ENCODE measurements around the gene CABP1. TPM values are rescaled to one million over a fixed set of nuclear protein-coding genes. Genes with fewer than 3 reads are reported as not detected.

Gene CABP1
- total and polyA plus RNA-seq, 9 donors, result 1.2 to 2.7 (median 2.3) TPM

DNA sequence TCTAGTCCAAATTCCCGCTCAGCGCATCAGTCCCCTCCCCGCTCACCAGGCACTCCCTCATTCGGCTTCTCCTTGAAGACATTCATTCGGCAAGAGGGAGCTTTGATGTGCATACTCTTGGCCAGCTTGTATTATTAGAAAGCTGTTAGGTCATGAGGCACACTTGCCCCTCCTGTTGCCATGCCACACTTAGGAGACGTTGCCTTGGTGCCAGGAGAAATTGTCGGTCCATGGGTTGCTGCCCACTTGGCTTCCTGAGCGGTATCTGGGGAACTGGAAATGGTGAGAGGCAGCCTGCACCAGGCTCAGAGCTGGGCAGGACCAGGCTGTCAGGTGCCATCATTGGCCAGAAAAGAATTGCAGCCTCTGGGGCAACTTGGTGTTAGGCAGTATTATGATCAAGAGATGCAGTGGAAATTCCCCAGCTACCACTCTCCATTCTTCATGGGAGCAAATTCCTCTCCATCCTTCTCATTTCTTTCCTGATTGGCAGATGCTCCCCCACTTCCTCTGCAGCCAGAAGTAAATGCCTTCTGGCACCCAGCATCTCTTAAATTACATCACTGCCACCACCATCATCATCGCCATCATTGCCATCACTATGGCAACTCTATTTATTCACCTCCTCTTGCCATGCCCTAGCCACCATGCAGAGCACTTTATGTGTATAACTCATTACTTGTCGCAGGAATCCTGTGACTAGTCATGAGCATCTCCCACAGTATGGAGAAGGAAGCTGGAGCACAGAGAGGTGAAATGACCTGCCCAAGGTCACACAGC is 12.4 kb downstream of the CABP1 start:
- Histone ChIP-seq H3K27ac (ENCODE audit: low read length) (no peak overlapping the region), H3K4me1 (ENCODE audit: control insufficient read depth, insufficient read depth, low read length) (peaks cover 27% of the 10 kb centered on the region), H3K36me3 (ENCODE audit: control insufficient read depth, insufficient read depth, low read length) (no peaks in the 10 kb centered on the region), H3K27me3 (ENCODE audit: control insufficient read depth, insufficient read depth, low read length) (peaks cover 21% of the 10 kb centered on the region), H3K4me3 (ENCODE audit: low read length) (no peak overlapping the region), H3K9me3 (replicated peaks; ENCODE audit: control insufficient read depth, low read depth, low read length) (no peaks in the 10 kb centered on the region)
- 71% methylated on average over 8 of the region's 10 CpGs for WGBS (ENCODE audit: insufficient coverage)
- no peak for DNase-seq

DNA sequence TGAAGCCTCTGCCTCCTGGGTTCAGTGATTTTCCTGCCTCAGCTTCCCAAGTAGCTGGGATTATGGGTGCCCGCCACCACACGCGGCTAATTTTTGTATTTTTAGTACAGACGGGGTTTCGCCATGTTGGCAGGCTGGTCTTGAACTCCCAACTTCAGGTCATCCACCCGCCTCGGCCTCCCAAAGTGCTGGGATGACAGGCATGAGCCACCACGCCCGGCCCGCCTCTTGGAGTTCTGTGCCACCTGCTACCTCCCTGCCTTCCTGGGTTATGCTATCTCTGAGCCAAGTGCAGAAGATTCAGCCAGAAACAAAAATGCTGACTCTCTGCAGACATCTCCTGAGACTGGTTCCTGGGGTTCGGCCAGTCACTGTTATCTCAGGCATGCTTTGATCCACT is 13.2 kb downstream of the CABP1 start:
- Histone ChIP-seq H3K27me3 (ENCODE audit: control insufficient read depth, insufficient read depth, low read length) (peaks cover 19% of the 10 kb centered on the region), H3K36me3 (ENCODE audit: control insufficient read depth, insufficient read depth, low read length) (no peaks in the 10 kb centered on the region), H3K9me3 (replicated peaks; ENCODE audit: control insufficient read depth, low read depth, low read length) (no peaks in the 10 kb centered on the region), H3K4me3 (ENCODE audit: low read length) (no peak overlapping the region), H3K27ac (ENCODE audit: low read length) (no peak overlapping the region), H3K4me1 (ENCODE audit: control insufficient read depth, insufficient read depth, low read length) (peaks cover 25% of the 10 kb centered on the region)
- WGBS (ENCODE audit: insufficient coverage), result 86% methylated on average over 8 of the region's 11 CpGs
- no peak for DNase-seq

DNA sequence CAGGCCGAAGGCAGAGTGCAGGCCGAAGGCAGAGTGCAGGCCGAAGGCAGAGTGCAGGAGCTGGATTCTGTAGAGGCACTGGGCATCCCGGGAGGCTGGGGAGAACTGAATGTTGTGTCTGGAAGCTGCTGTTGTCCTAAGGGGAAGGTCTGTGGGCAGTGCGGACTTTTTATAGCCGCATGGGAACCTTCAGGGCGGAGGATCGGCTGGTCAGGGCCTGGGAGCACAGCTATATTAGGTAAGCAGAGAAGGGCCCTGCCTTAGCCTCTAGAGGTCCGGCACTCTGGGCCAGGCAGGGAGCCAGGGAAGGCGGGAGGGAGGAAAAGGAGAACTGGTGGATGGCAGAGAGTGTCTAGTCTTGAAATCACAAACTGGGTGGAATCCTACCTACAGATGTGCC is 14.2 kb downstream of the CABP1 start:
- 62% methylated on average over 9 of the region's 10 CpGs for WGBS (ENCODE audit: insufficient coverage)
- peaks cover 15% of the 10 kb centered on the region for H3K27me3 ChIP-seq (ENCODE audit: control insufficient read depth, insufficient read depth, low read length)
- DNase-seq, result no peak
- H3K9me3 ChIP-seq (replicated peaks; ENCODE audit: control insufficient read depth, low read depth, low read length), result no peaks in the 10 kb centered on the region
- no peak overlapping the region for H3K27ac ChIP-seq (ENCODE audit: low read length)
- peaks cover 15% of the 10 kb centered on the region for H3K4me1 ChIP-seq (ENCODE audit: control insufficient read depth, insufficient read depth, low read length)
- no peak overlapping the region for H3K4me3 ChIP-seq (ENCODE audit: low read length)
- no peaks in the 10 kb centered on the region for H3K36me3 ChIP-seq (ENCODE audit: control insufficient read depth, insufficient read depth, low read length)

DNA sequence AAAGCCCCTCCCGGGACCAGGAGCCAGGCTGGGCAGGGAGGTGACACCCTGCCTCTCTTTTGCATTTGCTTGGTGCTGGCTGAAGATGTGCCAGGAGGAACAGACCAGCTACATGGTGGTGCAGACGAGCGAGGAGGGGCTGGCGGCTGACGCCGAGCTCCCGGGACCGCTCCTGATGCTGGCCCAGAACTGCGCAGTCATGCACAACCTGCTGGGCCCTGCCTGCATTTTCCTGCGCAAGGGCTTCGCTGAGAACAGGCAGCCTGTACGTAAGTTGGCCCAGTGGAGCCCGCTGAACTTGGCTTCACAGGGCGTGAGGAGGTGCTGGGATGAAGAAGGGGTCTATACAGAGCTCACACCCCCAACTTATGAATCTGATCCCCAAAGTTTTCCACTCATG is 15.6 kb downstream of the CABP1 start:
- Histone ChIP-seq H3K4me1 (ENCODE audit: control insufficient read depth, insufficient read depth, low read length) (peaks cover 9% of the 10 kb centered on the region), H3K27ac (ENCODE audit: low read length) (no peak overlapping the region), H3K9me3 (replicated peaks; ENCODE audit: control insufficient read depth, low read depth, low read length) (no peaks in the 10 kb centered on the region), H3K27me3 (ENCODE audit: control insufficient read depth, insufficient read depth, low read length) (peaks cover 5% of the 10 kb centered on the region), H3K4me3 (ENCODE audit: low read length) (no peak overlapping the region), H3K36me3 (ENCODE audit: control insufficient read depth, insufficient read depth, low read length) (no peaks in the 10 kb centered on the region)
- 92% methylated on average over 11 of the region's 14 CpGs for WGBS (ENCODE audit: insufficient coverage)
- DNase-seq, result no peak

DNA sequence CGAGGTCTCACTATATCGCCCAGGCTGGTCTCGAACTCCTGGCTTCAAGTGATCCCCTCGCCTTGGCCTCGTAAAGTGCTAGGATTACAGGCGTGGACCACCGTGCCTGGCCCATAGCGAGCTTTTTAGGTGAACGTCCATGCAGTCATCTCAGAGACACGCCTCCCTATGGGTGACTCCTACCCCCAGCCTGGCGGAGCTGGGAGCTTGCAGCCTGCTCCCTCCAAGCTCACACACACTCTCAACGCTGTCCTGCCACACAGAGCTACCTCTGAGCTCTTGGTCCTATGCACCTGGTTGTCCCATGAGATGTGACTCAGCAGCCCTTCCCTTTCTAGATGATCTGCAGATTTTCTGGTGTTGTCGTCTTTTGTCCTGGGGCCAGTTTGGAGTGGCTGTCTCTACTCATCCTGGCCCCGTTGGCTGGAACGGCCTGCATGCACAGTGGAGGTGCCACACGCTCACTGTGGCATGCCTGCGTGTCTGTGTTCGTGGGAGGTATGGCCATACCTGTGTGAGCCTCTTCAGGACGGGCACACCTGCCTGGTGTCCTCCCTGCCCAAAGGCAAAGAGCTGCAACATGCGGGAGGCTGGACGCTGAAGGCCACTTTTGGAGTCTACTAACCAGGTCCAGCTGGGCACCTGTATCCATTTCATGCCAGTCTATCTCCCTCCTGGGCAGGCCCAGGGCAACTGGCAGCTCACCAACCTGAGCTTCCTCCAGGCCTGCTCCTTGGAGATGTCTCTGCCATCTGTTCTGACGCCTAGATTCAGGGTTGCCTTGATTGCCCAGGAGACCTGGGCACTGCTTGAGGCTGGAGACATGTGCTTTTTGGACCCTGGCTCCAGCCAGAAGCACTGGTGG is 18.1 kb downstream of the CABP1 start:
- no peak for DNase-seq
- Histone ChIP-seq H3K9me3 (replicated peaks; ENCODE audit: control insufficient read depth, low read depth, low read length) (no peaks in the 10 kb centered on the region), H3K36me3 (ENCODE audit: control insufficient read depth, insufficient read depth, low read length) (no peaks in the 10 kb centered on the region), H3K4me3 (ENCODE audit: low read length) (no peak overlapping the region), H3K27me3 (ENCODE audit: control insufficient read depth, insufficient read depth, low read length) (no peaks in the 10 kb centered on the region), H3K4me1 (ENCODE audit: control insufficient read depth, insufficient read depth, low read length) (peaks cover 9% of the 10 kb centered on the region), H3K27ac (ENCODE audit: low read length) (no peak overlapping the region)
- WGBS (ENCODE audit: insufficient coverage), result 82% methylated on average over 22 of the region's 22 CpGs

DNA sequence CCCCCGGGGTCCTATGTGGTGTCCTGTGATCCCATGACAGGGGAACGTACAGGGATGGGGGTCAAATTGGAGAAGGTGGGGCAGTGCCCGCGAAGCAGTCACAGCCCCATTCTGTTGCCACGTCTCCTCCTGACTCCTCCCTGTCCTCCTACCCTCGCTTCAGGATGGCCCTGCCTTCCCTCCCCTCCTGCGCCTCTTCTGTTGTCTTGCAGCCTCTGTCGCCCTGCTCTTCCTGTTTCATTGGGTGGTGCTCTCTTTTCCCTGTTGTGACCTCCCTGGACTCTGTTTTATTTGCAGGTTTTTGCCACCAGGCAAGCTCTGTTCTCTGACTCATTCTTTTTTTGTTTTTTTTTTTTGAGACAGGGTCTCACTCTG is 18.7 kb downstream of the CABP1 start:
- no peak overlapping the region for H3K27ac ChIP-seq (ENCODE audit: low read length)

DNA sequence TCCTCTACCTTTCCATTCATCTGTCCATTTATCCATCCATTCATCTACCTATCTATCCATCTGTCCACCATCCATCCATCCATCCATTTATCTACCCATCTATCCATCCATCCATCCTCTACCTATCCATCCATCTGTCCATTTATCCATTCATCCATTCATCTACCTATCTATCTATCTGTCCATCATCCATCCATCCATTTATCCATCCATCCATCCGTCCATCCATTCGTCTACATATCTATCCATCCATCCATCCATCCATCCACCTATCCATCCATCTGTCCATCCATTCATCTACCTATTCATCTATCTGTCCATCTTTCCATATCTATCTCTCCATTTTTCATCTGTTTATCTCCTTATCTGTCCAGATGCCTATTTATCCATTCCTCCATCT is 21.0 kb downstream of the CABP1 start:
- Histone ChIP-seq H3K36me3 (ENCODE audit: control insufficient read depth, insufficient read depth, low read length) (no peaks in the 10 kb centered on the region), H3K27me3 (ENCODE audit: control insufficient read depth, insufficient read depth, low read length) (no peaks in the 10 kb centered on the region), H3K4me3 (ENCODE audit: low read length) (no peak overlapping the region), H3K4me1 (ENCODE audit: control insufficient read depth, insufficient read depth, low read length) (no peaks in the 10 kb centered on the region), H3K27ac (ENCODE audit: low read length) (no peak overlapping the region), H3K9me3 (replicated peaks; ENCODE audit: control insufficient read depth, low read depth, low read length) (no peaks in the 10 kb centered on the region)
- WGBS (ENCODE audit: insufficient coverage), result 40% methylated on average over 2 of the region's 2 CpGs
- no peak for DNase-seq

More for the DNA sequence above, 18.7 kb downstream of the CABP1 start:
- no peak overlapping the region for H3K4me3 ChIP-seq (ENCODE audit: low read length)
- H3K4me1 ChIP-seq (ENCODE audit: control insufficient read depth, insufficient read depth, low read length), result peaks cover 6% of the 10 kb centered on the region
- H3K9me3 ChIP-seq (replicated peaks; ENCODE audit: control insufficient read depth, low read depth, low read length), result no peaks in the 10 kb centered on the region
- no peaks in the 10 kb centered on the region for H3K27me3 ChIP-seq (ENCODE audit: control insufficient read depth, insufficient read depth, low read length)
- no peak for DNase-seq
- 54% methylated on average over 4 of the region's 8 CpGs for WGBS (ENCODE audit: insufficient coverage)
- H3K36me3 ChIP-seq (ENCODE audit: control insufficient read depth, insufficient read depth, low read length), result no peaks in the 10 kb centered on the region

DNA sequence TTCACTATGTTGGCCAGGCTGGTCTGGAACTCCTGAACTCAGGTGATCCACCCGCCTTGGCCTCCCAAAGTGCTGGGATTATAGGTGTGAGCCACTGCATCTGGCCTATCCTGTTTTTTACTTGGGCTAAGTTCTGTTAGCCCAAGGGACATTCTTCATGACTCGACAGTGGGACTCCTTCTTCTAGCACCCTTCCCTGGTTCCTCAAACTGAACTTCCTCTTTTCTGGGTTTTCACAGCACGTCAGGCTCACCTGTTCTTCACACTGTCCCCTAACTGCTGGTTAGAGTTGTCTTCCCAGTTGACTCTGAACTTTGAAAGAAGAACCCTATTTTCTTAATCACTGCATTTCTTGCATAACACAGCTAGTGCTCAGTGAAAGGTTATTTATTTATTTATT is 22.5 kb downstream of the CABP1 start:
- H3K27me3 ChIP-seq (ENCODE audit: control insufficient read depth, insufficient read depth, low read length), result no peaks in the 10 kb centered on the region
- H3K36me3 ChIP-seq (ENCODE audit: control insufficient read depth, insufficient read depth, low read length), result no peaks in the 10 kb centered on the region
- DNase-seq, result no peak
- 90% methylated on average over 1 of the region's 3 CpGs for WGBS (ENCODE audit: insufficient coverage)
- H3K4me1 ChIP-seq (ENCODE audit: control insufficient read depth, insufficient read depth, low read length), result no peaks in the 10 kb centered on the region
- H3K27ac ChIP-seq (ENCODE audit: low read length), result no peak overlapping the region
- no peak overlapping the region for H3K4me3 ChIP-seq (ENCODE audit: low read length)
- H3K9me3 ChIP-seq (replicated peaks; ENCODE audit: control insufficient read depth, low read depth, low read length), result no peaks in the 10 kb centered on the region

DNA sequence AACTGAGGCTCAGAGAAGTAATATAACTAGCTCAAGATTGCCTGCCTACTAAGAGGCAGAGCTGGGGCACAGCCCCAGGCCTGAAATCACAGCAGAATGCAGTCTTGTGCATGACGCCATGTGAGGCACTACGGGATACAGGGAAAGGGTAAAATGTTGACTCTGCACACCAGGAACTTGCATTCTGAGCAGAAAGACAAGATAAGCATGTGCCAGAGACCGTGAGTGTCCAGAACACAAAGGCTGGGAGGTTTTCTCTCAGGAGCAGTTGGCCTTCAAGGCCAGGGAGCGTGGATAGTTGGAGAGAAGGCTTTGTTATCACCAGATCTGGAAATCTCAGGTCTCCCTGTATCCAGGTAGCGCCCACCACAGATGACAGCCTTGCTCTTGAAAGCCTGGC is 23.3 kb downstream of the CABP1 start:
- 80% methylated on average over 4 of the region's 5 CpGs for WGBS (ENCODE audit: insufficient coverage)
- no peak overlapping the region for H3K27ac ChIP-seq (ENCODE audit: low read length)
- H3K27me3 ChIP-seq (ENCODE audit: control insufficient read depth, insufficient read depth, low read length), result no peaks in the 10 kb centered on the region
- DNase-seq, result no peak
- H3K9me3 ChIP-seq (replicated peaks; ENCODE audit: control insufficient read depth, low read depth, low read length), result no peaks in the 10 kb centered on the region
- no peaks in the 10 kb centered on the region for H3K4me1 ChIP-seq (ENCODE audit: control insufficient read depth, insufficient read depth, low read length)
- H3K4me3 ChIP-seq (ENCODE audit: low read length), result no peak overlapping the region
- H3K36me3 ChIP-seq (ENCODE audit: control insufficient read depth, insufficient read depth, low read length), result no peaks in the 10 kb centered on the region

DNA sequence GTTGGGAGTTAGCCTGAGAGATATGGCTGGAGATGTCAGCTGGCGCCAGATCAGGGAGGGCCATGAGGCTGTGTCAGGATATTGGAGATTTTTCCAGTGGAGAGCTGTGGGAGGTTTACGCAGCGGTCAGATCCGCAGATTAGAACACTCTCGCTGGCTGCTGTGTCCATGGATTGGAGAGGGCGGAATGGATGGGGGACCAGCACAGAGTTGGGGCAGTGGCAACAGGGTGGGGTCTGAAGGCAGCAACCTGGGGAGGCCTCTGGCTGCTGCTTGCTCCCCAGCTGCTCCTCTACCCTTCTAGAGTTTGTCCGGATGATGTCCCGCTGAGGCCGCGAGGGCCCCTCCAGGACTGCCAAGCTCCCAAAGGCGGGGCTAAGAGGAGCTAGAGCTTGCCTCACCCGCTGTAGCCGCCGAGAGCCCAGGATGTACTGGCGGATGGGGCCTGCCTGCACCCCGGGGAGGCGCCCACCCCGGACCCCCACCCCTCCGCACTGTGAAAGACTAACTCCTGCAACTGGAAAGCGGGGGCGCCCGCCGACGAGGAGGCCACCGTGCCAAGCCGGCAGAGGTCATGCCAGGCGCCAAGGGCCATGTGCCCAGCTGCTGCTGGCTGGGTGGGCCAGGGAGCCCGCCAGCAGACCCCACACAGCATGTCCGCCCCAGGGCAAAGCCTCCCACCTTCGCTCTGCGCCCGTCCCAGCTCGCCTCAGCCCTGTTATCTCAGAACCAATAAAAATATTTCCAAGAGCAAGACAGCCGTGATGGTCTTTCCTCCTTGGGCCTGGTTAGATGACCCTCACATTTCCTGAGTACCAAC is 26.4 kb downstream of the CABP1 start:
- Histone ChIP-seq H3K4me3 (ENCODE audit: low read length) (no peak overlapping the region), H3K4me1 (ENCODE audit: control insufficient read depth, insufficient read depth, low read length) (peaks cover 6% of the 10 kb centered on the region), H3K36me3 (ENCODE audit: control insufficient read depth, insufficient read depth, low read length) (no peaks in the 10 kb centered on the region), H3K9me3 (replicated peaks; ENCODE audit: control insufficient read depth, low read depth, low read length) (no peaks in the 10 kb centered on the region), H3K27ac (ENCODE audit: low read length) (no peak overlapping the region), H3K27me3 (ENCODE audit: control insufficient read depth, insufficient read depth, low read length) (no peaks in the 10 kb centered on the region)
- WGBS (ENCODE audit: insufficient coverage), result 72% methylated on average over 26 of the region's 34 CpGs
- peak; percentile 86 for DNase-seq

Measured in muscle of leg (tissue), 11 donors.